Keratinocyte (primary cell): ENCODE results near the gene PEPD. TPM values are rescaled to one million over a fixed set of nuclear protein-coding genes. Genes with fewer than 3 reads are reported as not detected.

Experiments
- DNase-seq: peaks from one replicate; pipeline ENCODE4 v3.0.0-alpha.2; 2011; ENCODE audit warnings: low read depth, missing footprints, low spot score
- FAIRE-seq: peaks from 2 replicates; lab custom pipeline; 2011; peaks lifted over from hg19 to GRCh38; lab: Jason Lieb, UNC
- H2AFZ ChIP-seq: 2 replicates; pipeline ENCODE4 v1.6.0; 2012; ENCODE audit warnings: low read length, control low read depth, inconsistent platforms; ENCODE audit not compliant: control insufficient read depth
- H3K27ac ChIP-seq: 2 replicates; pipeline ENCODE4 v1.5.1; 2011; ENCODE audit warnings: low read length; ENCODE audit not compliant: control insufficient read depth, insufficient read depth
- H3K27me3 ChIP-seq: 3 replicates; pipeline ENCODE4 v1.6.0; 2011; ENCODE audit warnings: low read length; ENCODE audit not compliant: control insufficient read depth, insufficient read depth; ENCODE audit errors: extremely low read depth
- H3K36me3 ChIP-seq, 2 experiments: 2 replicates in 1 of 2; 3 replicates in 1 of 2; pipeline ENCODE4 v1.5.1; 2011; ENCODE audit warnings: low read length in 2 of 2, mild to moderate bottlenecking in 1 of 2; ENCODE audit not compliant: control insufficient read depth in 2 of 2, insufficient read depth in 2 of 2; ENCODE audit errors: extremely low read depth in 1 of 2
- H3K4me1 ChIP-seq: 3 replicates; pipeline ENCODE4 v1.5.1; 2011; ENCODE audit warnings: low read length; ENCODE audit not compliant: control insufficient read depth, insufficient read depth; ENCODE audit errors: extremely low read depth
- H3K4me2 ChIP-seq: 3 replicates; pipeline ENCODE4 v1.6.0; 2011; ENCODE audit warnings: low read depth, low read length; ENCODE audit not compliant: control insufficient read depth, insufficient read depth; ENCODE audit errors: extremely low read depth
- H3K4me3 ChIP-seq, 3 experiments: fragments of 200-600 bp in 1 of 3; sonication (generic) in 1 of 3; 2 replicates in 2 of 3; 3 replicates in 1 of 3; pipeline ENCODE4 v1.5.1; 2011 to 2016; ENCODE audit warnings: low read length in 3 of 3, mild to moderate bottlenecking in 3 of 3, control low read depth in 2 of 3, inconsistent platforms in 1 of 3, low read depth in 1 of 3, mixed read lengths in 1 of 3, mixed run types in 1 of 3, moderate library complexity in 1 of 3; ENCODE audit not compliant: control insufficient read depth in 2 of 3, insufficient read depth in 2 of 3; ENCODE audit errors: extremely low read depth in 1 of 3
- H3K79me2 ChIP-seq: 2 replicates; pipeline ENCODE4 v1.6.0; 2012; ENCODE audit warnings: low read length; ENCODE audit not compliant: control insufficient read depth, insufficient read depth
- H3K9ac ChIP-seq: 3 replicates; pipeline ENCODE4 v1.6.0; 2011; ENCODE audit warnings: low read length; ENCODE audit not compliant: control insufficient read depth, insufficient read depth; ENCODE audit errors: extremely low read depth
- H3K9me1 ChIP-seq: 3 replicates; pipeline ENCODE4 v1.6.0; 2011; ENCODE audit warnings: low read length; ENCODE audit not compliant: control insufficient read depth, insufficient read depth; ENCODE audit errors: extremely low read depth
- H3K9me3 ChIP-seq: 2 replicates; pipeline ENCODE4 v1.5.1; 2012; ENCODE audit warnings: low read depth, low read length; ENCODE audit not compliant: control insufficient read depth
- H4K20me1 ChIP-seq: 3 replicates; pipeline ENCODE4 v1.6.0; 2011; ENCODE audit warnings: low read length; ENCODE audit not compliant: control insufficient read depth, insufficient read depth; ENCODE audit errors: extremely low read depth
- CTCF ChIP-seq, 3 experiments: IDR thresholded peaks in 1 of 3; conservative IDR thresholded peaks in 1 of 3; optimal IDR thresholded peaks in 1 of 3; 2 replicates in 2 of 3; 3 replicates in 1 of 3; pipeline versions ENCODE3 to v1.5.1; 2011; ENCODE audit warnings: low read length in 3 of 3, mild to moderate bottlenecking in 3 of 3, moderate library complexity in 2 of 3, control low read depth in 1 of 3, inconsistent platforms in 1 of 3; ENCODE audit not compliant: insufficient read depth in 2 of 3; ENCODE audit errors: extremely low read depth in 1 of 3
- EZH2 ChIP-seq: IDR thresholded peaks from one replicate; pipeline ENCODE4 v1.6.1; 2012; ENCODE audit warnings: inconsistent platforms, mild to moderate bottlenecking, low read length, moderate library complexity
- dilution Hi-C: fragments of 300-500 bp; cut with MboI; formaldehyde crosslinking; loops from one replicate; pipeline ENCODE4 v1.7.0; 2020; ENCODE audit warnings: low sequenced_read_pairs; ENCODE audit not compliant: extremely low pct_ligation_motif_present
- polyA plus RNA-seq, 5 experiments: library from polyadenylated mRNA; depleted of rRNA in 3 of 5; stranded (reverse) in 3 of 5; stranded (forward) in 1 of 5; unstranded in 1 of 5; fragments of >200 nt; gene quantifications; 1 replicate in 1 of 5; 2 replicates in 3 of 5; 3 replicates in 1 of 5; pipeline versions ENCODE4 v1.2.1 to v1.2.3, GENCODE V29; 2011 to 2012; ENCODE audit warnings: missing spikeins in 2 of 5, low read depth in 1 of 5, low replicate concordance in 1 of 5

Gene PEPD
- polyA plus RNA-seq, 1 donor (not counting 4 experiments of a cell fraction or from before 2014, with no cell fraction given) = 36.9 TPM

- no peak for FAIRE-seq
Measured at GRCh38 chr19:33509774-33510173, 11.8 kb downstream of the PEPD start.

GRCh38 chr19:33508941-33509614 is 12.5 kb downstream of the PEPD start:
- Histone ChIP-seq H2AFZ (no peak overlapping the region), H3K4me1 (peaks cover 6% of the 10 kb centered on the region), H3K36me3 (peaks cover 0 to 6% of the 10 kb centered on the region in 2 experiments), H3K9me3 (no peaks in the 10 kb centered on the region), H3K4me2 (no peak overlapping the region), H3K9me1 (no peaks in the 10 kb centered on the region), H3K9ac (no peak overlapping the region), H3K79me2 (no peaks in the 10 kb centered on the region), H3K27ac (no peak overlapping the region), H4K20me1 (peaks cover 3% of the 10 kb centered on the region), H3K27me3 (no peaks in the 10 kb centered on the region), H3K4me3 (no peak overlapping the region)
- TF ChIP-seq EZH2 (no peak), CTCF (optimal IDR thresholded peaks at IDR 0.05 in 1 of 3, IDR thresholded peaks at IDR 0.05 in 1 of 3, conservative IDR thresholded peaks at IDR 0.05 in 1 of 3; ENCODE audit: extremely low read depth in 1 of 3, insufficient read depth in 2 of 3, low read length in 3 of 3) (no peak)
- dilution Hi-C loops = no loop called here
- DNase-seq (no peak), FAIRE-seq (no peak)

More at GRCh38 chr19:33509774-33510173, 11.8 kb downstream of the PEPD start:
- Histone ChIP-seq H3K27ac (no peak overlapping the region), H3K4me1 (peaks cover 6% of the 10 kb centered on the region), H3K9me3 (no peaks in the 10 kb centered on the region), H4K20me1 (peaks cover 3% of the 10 kb centered on the region), H2AFZ (no peak overlapping the region), H3K27me3 (no peaks in the 10 kb centered on the region), H3K9me1 (no peaks in the 10 kb centered on the region), H3K9ac (no peak overlapping the region), H3K79me2 (no peaks in the 10 kb centered on the region), H3K36me3 (peaks cover 0 to 5% of the 10 kb centered on the region in 2 experiments), H3K4me3 (no peak overlapping the region), H3K4me2 (no peak overlapping the region)
- DNase-seq = no peak
- TF ChIP-seq EZH2 = no peak
- no peak for TF ChIP-seq CTCF (optimal IDR thresholded peaks at IDR 0.05 in 1 of 3, IDR thresholded peaks at IDR 0.05 in 1 of 3, conservative IDR thresholded peaks at IDR 0.05 in 1 of 3; ENCODE audit: extremely low read depth in 1 of 3, insufficient read depth in 2 of 3, low read length in 3 of 3)
- dilution Hi-C loops = no loop called here
